ENCODE measurements around the gene STX16.

GRCh38 chr20:58706150-58706892 is 55.2 kb downstream of the STX16 start:
- TF ChIP-seq, protein P1, sequence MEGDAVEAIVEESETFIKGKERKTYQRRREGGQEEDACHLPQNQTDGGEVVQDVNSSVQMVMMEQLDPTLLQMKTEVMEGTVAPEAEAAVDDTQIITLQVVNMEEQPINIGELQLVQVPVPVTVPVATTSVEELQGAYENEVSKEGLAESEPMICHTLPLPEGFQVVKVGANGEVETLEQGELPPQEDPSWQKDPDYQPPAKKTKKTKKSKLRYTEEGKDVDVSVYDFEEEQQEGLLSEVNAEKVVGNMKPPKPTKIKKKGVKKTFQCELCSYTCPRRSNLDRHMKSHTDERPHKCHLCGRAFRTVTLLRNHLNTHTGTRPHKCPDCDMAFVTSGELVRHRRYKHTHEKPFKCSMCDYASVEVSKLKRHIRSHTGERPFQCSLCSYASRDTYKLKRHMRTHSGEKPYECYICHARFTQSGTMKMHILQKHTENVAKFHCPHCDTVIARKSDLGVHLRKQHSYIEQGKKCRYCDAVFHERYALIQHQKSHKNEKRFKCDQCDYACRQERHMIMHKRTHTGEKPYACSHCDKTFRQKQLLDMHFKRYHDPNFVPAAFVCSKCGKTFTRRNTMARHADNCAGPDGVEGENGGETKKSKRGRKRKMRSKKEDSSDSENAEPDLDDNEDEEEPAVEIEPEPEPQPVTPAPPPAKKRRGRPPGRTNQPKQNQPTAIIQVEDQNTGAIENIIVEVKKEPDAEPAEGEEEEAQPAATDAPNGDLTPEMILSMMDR (IDR thresholded peaks at IDR 0.05) = no peak
- TF ChIP-seq POLR2A (IDR thresholded peaks at IDR 0.05) = no peak
